ENCODE results near the gene ARHGEF38.
"Not testable (repeated sequence)": the region's sequence is repeated elsewhere in the genome, so short reads cannot be mapped to it uniquely, and the experiment has no call there.

ARHGEF38 gene

DNA sequence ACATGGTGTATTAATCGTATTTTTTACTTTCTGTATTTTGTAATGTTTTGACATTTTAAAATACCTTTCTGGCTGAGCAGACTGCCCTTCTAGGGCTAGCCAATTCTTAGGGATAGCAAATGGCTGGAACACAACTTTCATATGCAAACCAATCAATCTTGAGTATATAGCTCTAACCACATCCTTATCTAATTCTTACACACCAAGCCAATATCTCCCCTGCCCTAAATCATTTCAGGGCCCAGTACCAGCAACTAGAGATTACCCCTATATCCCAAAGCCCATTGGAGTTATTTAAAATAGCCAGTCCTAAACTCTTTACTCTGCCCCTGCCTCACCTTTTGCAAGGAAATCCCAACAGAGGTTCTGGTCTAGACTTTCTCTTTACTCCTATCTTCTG, 97.8 kb downstream of the ARHGEF38 start:
- DNase-seq (ENCODE audit: low read depth in 1 of 2, low spot score in 1 of 2): no peak

DNA sequence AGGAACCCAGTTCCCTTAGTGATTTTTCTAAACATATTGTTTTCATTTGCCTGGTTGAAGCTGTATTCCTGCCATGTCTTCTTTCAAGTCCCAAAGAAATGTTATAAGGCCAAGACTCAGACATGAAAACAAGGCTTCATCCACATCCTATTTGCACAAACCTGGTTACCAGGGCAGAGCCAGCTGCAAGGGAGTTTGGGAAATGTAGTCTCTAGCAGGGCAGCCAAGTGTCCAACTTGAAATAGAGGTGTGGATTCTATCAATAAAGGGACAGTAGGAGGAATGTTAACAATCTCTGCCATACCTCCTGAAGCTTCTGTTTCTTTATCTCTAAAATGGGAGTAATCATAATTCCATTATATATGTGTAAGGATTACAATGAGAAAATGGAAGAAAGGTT, 99.5 kb downstream of the ARHGEF38 start:
- no peak for DNase-seq (ENCODE audit: low read depth in 1 of 2, low spot score in 1 of 2)

DNA sequence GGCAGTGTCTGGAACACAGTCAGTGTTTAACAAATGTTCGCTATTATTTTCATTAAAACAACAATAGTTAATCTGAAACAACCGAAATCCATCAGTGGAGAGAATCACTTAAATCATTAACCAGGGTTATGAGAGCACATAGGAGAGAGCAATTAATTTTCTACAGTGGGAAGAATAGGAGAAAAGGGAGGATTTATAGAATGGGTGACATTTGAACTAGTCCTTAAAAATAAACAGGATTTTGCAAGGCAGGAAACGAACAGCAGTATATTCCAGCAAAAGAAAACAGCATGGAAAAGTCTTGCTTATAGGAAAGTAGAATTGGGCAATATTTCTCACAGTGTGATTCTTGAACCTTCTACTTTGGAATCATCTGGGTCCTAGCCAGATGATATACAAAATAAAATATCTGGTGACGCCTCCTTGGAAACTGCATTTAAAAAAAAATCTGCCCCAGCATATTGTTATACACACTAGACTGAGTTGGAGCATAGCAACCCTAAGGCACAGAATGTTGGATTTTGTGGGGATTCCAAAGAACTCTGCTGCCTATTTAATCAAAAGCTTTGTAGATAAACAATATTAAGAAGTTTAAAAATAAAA, 100.0 kb downstream of the ARHGEF38 start:
- no peak for DNase-seq (ENCODE audit: low read depth in 1 of 2, low spot score in 1 of 2)

DNA sequence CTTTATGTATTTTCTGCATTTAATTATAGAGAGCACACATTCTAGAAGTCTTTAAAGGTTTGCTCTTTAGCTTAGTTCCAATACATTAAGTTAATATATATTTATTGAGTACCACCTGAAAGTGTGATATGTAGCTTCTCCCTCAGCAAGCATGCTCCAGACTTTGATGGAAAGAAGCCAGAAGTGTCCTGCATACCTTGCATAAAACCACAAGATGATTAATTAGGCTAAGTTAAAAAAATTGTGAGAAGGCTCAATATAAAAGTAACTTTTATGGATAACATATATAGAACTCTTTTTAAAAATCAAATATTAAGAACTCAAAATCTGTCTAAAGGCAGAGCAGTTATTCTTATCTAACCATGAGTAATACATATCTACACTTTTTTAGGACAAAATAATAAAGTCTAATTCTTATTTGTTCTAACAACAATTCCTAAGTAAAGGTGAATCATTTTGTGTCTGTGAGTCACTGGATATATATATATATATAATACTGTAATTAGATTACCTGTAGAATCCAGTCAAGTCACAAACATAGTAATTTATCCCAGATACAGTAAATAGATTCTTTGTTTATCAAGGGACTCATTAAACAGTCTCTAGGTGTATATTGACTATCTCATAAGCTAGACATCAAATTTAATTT, 104.8 kb downstream of the ARHGEF38 start:
- no peak for DNase-seq (ENCODE audit: low read depth in 1 of 2, low spot score in 1 of 2)

DNA sequence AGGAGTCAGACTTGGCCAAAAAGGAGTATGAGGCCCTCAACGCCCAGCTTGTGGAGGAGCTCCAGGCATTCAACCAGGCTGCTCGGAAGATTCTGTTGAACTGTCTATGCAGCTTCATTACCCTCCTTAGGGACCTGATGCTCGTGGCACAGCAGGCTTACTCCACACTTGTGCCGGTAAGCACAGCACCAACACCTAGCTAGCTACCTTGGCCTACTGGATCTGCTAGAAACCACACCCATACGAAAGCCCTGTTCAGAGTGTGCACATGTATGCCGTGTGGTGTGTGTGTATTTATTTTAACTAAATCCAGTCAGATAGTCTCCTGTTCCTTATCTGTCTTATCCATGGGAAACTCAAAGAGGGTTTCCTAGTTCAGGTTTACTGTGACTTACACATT, 106.8 kb downstream of the ARHGEF38 start:
- DNase-seq (ENCODE audit: low read depth in 1 of 2, low spot score in 1 of 2): no peak

DNA sequence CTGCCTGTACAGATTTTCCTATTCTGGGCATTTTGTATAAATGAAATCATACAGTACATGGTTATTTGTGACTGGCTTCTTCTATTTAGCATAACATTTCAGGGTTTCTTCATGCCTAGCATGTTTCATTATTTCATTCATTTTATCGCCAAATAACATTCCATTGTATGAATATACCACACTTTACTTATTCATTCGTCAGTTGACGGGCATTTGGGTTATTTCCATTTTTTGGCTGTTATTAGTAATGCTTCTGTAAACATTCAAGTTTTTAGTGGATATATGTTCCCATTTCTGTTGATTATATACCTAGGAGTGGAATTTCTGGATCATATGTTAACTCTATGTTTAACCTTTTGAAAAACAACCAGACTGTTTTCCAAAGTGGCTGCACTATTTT, 108.6 kb downstream of the ARHGEF38 start:
- no peak for DNase-seq (ENCODE audit: low read depth in 1 of 2, low spot score in 1 of 2)

DNA sequence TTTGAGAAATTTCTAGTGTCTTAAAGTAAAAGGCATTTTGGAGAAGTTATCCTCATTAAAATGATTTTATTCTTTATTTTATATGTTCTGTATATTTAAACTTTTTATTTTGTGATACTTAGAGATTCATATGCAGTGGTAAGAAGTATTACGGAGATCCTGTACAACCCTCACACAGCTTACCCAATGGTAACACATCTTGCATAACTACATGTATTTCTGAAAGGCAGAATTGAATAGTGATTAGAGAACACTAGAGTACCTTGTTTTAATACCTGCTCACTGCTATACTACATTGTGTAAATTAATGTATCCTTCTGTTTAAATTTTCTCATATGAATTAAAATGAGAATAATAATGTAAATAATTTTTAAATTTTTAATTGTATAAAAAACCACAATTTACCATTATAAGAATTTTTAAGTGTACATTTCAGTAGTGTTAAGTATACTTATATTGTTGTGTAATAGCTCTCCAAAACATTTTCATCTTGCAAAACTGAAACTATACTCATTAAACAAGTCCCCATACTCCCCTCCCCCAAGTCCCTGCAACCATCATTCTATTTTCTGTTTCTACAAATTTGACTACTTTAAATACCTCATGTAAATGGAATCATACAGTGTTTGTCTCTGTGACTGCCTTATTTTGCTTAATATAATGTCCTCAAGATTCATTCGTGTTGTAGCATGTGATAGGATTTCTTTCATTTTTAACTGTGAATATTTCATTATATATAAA, 110.7 kb downstream of the ARHGEF38 start:
- no peak for DNase-seq (ENCODE audit: low read depth in 1 of 2, low spot score in 1 of 2)

DNA sequence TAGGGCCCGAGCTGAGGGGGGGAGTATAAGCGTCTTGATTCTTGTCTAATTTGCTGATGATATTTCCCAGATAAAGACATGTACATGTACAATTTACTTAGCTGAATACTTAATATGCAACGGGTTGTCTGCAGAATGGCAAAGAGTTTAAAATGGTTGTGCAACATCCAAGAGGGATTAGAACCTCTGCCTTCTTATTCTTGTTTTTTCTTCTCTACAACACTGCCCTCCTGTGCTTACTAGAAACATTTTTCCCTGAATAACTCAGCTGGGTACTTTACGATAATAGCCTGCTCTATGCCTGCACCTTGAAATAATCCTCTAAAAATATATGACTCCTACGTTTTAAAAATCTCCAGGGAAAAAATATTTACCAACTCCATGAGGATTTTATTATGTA, 114.3 kb downstream of the ARHGEF38 start:
- no peak for DNase-seq (ENCODE audit: low read depth in 1 of 2, low spot score in 1 of 2)

DNA sequence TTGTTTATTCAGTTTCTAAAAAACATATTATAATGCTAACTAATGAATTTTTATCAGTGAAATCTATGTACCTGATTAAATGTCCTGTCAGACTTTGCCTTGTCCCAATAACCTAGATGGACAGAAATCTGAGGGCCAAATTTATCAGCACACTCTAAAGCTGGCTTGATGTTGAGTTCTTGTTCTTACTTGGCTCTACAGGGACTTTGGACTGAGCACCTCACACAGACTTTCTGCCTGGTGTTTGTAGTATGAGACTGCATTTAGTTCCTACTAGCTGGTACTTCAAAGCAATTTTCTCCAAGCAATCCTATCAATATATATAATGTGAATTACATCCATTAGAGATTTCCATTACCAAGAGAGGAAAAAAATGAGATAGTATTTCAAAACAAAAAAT, 118.3 kb downstream of the ARHGEF38 start:
- no peak for DNase-seq (ENCODE audit: low read depth in 1 of 2, low spot score in 1 of 2)

DNA sequence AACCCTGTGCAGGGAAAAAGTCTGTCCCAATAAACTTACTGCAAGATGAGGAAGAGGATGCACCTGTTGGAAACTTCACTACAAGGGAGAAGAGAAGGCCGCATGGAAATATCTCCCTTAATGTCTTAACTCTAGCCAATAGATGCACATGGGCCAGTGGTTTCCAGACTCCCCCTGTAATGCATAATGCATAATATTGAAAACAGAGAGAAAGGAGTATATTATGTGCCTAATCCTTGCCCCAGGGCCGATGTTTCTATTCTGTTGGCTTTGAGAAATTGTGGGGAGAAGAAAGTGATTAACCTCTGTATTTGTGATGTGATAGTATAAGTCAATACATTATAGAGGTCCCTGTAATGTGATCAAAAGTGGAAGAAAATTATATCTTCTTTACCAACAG, 118.9 kb downstream of the ARHGEF38 start:
- no peak for DNase-seq (ENCODE audit: low read depth in 1 of 2, low spot score in 1 of 2)

DNA sequence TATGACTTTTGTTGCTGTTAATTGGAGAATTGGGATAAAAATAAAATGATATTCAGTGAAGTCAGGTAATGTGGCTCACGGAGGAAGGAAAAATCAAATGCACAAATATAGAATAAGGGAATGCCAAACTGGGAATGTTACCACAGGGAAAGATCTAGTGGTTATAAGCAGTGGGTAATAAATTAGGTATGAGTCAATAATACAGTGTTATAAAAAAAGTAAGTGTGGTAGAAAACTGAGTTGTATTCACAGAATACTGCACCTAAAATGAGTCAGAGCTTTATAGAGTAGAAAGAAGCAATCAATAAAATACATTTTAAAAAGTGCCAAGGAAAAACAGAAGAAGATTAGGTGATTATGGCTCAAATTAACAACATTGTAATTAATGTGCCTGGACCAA, 121.6 kb downstream of the ARHGEF38 start:
- DNase-seq (ENCODE audit: low read depth in 1 of 2, low spot score in 1 of 2): no peak

DNA sequence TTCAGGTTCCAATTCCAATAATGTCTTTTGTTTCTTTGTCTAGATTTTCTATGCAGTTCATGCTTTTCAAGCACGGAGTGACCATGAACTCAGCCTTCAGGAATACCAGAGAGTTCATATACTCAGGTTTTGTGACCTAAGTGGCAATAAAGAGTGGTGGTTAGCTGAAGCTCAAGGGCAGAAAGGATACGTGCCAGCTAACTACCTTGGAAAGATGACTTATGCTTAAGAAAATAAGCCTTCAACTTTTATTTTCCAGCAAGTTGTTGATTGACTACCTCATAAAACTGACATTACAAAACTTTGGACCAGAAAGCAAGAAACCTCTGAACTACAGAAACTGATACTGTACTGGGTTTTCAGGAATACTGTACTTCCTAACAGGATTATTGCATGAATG, 125.3 kb downstream of the ARHGEF38 start:
- DNase-seq (ENCODE audit: low read depth in 1 of 2, low spot score in 1 of 2): no peak

DNA sequence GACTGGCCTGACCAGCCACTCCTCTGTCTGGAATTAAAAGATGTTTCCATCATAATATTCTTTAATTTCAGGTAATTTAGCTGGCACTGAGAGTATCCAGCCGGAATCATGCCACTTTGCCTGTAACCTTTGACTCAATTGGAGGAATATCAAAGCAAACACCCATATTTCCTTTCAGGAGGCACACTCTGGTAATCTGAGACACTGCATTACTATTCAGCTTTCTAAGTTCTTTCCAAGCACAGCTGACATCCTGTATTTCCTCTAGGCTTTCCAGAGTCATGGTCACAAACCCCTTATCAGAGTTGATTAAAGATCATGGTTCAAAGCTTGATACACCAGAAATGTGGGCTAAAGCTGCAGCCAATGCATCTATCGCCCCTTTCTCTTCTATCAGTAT, 126.8 kb downstream of the ARHGEF38 start:
- DNase-seq (ENCODE audit: low read depth in 1 of 2, low spot score in 1 of 2): no peak

DNA sequence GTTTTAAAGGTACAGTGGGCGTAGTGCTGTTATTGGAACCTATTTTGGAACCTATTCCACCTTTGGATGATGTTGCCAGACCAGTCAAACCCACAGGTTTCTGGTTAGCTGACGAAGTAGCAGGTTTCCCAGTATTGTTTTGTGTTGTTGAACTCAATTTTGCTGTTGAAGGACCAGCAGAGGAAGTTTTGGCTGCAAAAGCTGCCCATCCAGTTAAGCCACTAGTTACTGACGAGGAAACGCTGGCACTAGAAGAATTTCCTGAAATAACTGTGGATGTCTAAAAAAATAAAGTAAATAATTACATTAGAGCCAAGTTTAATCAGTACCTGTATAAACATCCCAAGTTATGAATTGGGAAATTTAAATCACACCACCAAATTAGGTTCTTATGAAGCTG, 130.6 kb downstream of the ARHGEF38 start:
- no peak for DNase-seq (ENCODE audit: low read depth in 1 of 2, low spot score in 1 of 2)

DNA sequence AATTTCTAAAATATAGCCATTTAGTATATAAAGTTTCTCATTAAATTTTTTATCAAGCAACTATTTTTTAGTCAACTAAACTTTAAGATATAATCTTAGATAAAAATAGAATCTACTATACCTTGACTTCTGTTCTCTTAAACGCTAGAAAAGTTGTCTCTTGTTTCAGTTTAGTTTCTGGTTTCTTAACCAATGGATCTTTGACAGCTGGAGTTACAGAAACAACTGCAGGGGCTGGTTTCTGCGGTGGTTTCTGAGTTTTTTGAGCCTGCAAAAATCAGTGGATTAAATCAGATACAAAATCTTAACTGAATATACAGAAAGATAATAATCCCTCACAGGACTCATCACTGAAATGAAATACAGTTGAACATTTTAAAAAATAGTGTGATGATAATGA, 134.2 kb downstream of the ARHGEF38 start:
- DNase-seq (ENCODE audit: low read depth in 1 of 2, low spot score in 1 of 2): no peak

DNA sequence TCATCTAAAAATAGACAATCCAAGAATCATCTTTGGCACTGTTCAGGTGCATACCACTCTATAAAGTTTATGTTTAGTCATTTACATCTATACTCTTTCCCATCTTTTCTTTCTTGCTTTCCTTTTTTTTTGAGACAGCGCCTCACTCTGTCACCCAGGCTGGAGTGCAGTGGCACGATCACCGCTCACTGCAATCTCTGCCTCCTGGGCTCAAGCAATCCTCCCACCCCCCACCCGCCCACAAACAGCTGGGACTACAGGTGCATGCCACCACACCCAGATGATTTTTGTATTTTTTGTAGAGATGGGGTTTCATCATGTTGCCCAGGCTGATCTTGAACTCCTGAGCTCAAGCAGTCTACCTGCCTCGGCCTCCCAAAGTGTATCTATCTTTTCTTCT, 142.4 kb downstream of the ARHGEF38 start:
- DNase-seq (ENCODE audit: low read depth in 1 of 2, low spot score in 1 of 2): not testable (repeated sequence)

DNA sequence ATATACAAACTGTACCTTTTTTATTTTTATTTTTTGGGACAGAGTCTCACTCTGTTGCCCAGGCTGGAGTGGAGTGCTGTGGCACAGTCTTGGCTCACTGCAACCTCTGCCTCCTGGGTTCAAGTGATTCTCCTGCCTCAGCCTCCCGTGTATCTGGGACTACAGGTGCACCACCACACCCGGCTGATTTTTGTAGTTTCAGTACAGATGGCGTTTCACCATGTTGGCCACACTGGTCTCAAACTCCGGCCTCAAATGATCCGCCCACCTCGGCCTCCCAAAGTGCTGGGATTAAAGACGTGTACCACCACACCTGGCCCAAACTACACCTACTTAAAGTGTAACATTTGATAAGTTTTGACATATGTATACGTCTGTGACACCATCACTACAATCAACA, 143.4 kb downstream of the ARHGEF38 start:
- not testable (repeated sequence) for DNase-seq (ENCODE audit: low read depth in 1 of 2, low spot score in 1 of 2)

DNA sequence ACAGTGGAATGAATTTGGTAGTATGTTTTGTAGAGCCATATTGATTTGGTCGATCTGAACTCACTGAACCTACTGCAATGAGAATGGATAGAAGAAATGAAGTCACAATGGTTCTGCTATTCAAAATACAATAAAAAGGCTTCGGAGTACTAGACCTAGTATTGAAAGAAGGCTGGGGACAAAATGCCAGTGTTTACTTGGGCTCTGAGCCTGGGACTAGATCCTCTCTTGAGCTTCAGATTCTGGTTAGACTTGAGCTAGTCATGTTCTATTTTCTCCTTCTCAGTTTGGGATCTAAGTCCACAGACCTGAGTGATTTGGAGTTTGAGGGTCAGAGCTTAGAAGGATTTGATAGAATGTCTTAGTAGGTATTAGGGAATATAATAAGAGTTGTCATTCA, 146.2 kb downstream of the ARHGEF38 start:
- DNase-seq (ENCODE audit: low read depth in 1 of 2, low spot score in 1 of 2): no peak

DNA sequence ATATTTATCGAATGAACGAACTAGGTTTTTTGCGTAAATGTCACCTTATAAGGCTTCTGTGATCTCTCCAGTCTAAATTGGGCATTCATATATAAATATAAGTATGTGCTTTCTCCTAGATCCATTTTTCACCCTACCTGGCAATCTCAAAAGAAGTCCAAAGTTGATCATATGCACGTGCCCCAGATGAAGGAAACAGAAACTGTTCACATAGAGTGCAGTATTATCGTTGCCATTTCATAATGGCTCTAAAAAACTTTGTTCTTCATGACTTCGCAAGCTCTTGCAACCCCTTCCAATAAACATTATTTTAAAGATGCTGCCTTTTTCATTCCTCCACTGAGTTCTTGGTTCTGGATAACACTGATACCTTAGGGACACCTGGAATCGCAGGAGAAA, 155.4 kb downstream of the ARHGEF38 start:
- DNase-seq (ENCODE audit: low read depth in 1 of 2, low spot score in 1 of 2): no peak

DNA sequence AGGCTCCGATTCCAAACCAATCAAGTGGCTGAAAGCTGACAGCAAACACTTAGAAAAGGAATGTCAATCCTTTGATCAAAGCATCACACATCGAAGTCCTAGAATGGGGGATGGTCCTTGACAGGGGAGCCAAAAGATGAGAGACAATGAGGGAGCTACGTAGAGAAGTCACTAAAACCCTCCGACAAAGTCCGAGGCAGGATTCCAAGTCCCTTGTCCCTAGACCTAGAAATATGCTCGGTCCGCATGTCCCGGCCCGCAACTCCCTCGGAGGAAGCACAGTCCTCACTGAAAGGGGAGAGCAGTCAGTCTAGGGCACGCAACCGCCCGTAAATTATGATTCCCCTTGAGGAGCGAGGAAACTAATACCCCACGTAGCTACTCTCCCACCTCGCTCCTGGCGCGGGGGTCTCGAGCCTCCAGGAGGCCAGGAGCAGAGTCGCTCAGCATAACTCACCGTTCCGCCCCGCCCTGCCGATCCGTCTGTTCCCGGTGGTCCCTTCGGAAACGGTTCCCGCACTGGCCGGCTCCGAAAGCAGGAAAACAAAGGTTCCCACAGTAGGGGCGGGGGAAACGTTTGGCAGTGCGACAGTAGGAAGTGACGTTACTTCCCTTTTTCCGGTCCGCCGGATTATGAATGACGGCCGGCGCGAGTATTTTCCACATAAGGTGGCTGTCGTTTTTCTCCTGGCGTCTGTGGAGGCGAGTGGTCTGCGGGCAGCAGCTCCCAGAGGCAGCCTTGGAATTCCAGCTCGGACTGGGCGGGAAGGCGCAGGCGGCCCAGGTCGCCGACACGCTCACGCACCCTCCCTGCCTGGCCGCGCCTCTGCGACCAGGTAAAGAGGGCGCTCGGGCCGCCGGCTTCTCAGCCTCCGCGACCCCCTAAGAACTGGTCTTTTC, 156.0 kb downstream of the ARHGEF38 start, which contains the start of the genes GSTCD and INTS12:
Gene GSTCD (plus strand): TSS at position 604 of the 900 bp plus-strand sequence. CDS start 8,830 bp downstream, outside the sequence.
Gene INTS12 (minus strand): TSS at position 509 of the 900 bp plus-strand sequence. CDS start 8,684 bp downstream, outside the sequence.
- peak; percentile 73 to 82 for DNase-seq (ENCODE audit: low read depth in 1 of 2, low spot score in 1 of 2)

DNA sequence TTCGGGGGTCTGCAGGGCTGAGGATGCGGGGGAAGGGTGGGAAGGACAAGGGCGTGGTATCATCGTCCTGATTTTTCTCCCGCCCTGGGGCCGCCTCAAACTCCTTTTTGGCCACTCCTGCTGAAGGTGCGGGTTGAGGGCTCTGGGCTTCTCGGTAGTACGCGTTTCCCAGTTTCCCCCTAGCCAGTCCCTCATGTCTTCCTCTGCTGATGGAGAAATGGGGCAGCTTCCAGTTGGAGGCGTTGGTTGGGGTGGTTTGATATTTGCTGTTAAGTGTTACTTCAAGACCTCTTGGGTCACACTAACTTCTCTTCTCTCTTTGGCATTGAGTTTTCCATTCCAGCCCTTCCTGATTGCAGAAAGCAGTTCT, 156.6 kb downstream of the ARHGEF38 start:
- no peak for DNase-seq (ENCODE audit: low read depth in 1 of 2, low spot score in 1 of 2)

Data from stimulated activated CD4-positive, alpha-beta T cell treated with anti-CD3 and anti-CD28 coated beads, Interleukin-15, amount 100 ng/mL, for 1 hour (primary cell).